GM19035 (cell line): Measurements from ENCODE around the gene C16orf54.
"Not testable (repeated sequence)": the region's sequence is repeated elsewhere in the genome, so short reads cannot be mapped to it uniquely, and the experiment has no call there.

ENCODE experiments used
- ATAC-seq: cut with Tn5 transposase; IDR thresholded peaks from one replicate; pipeline ENCODE4 v1.9.1; 2021; ENCODE audit not compliant: unreplicated experiment

The C16orf54 gene

GRCh38 chr16:29743475-29743826 is 2.3 kb downstream of the C16orf54 start:
- ATAC-seq: no peak

- no peak for ATAC-seq
Measured at GRCh38 chr16:29742683-29743275, 3.0 kb downstream of the C16orf54 start.

- not testable (repeated sequence) for ATAC-seq
Measured at GRCh38 chr16:29740630-29741015, 5.2 kb downstream of the C16orf54 start.

DNA sequence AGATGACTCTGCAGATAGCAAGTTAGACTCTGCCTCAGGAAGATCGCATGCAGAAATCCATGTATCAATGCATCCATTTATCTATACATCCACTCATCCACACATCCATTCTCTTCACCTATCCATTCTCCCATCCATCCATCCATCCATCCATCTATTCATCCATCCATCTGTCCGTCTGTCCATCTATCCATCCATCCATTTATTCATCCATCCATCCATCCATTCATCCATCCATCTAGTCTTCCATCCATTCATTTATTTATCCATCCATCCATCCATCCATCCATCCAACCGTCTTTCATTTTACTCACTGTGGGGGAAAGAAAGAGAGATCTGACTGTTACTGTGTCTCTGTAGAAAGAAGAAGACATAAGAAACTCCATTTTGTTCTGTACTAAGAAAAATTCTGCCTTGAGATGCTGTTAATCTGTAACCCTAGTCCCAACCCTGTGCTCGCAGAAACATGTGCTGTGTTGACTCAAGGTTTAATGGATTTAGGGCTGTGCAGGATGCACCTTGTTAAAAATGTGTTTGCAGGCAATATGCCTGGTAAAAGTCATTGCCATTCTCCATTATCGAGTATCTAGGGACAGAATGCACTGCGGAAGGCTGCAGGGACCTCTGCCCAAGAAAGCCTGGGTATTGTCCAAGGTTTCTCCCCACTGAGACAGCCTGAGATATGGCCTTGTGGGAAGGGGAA is 5.7 kb downstream of the C16orf54 start:
- ATAC-seq: not testable (repeated sequence)

DNA sequence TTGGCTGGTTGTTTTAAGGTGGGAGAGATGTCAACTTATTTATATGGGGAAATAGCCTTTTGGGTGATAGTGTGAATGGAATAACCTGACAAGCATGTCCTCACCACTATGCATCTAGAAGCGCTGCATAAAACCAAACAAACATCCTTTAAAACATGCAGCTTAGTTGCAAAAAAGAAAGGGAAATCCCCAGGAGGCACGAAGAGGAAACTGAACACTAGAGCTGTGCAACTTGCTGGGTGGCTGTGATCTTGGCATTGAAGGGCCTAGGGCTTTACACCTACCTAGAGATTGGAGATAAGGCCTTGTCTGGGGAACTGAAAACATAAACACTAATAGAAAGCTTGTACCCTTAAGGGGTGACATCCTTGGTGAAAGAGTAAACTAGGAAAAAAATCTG is 7.3 kb downstream of the C16orf54 start:
- ATAC-seq: no peak

DNA sequence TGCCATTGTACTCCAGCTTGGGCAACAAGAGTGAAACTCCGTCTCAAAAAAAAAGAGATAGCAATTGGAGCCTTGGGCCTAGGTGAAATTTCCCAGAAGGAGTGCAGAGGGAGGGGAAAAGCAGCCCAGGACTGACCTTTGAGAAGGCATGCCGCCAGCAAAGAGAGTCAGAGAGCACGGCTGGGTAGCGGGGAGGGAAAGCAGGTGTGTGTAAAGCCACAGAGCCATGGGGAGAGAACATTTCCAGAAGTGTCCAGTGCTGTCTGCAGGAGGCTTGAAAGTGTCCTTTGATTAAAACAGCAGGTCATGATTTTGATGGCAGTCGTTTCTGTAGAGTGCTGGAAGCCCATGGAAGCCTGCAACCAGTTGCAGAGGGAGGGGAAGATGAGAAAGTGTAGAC is 8.1 kb downstream of the C16orf54 start:
- no peak for ATAC-seq

- ATAC-seq: no peak
Measured at GRCh38 chr16:29736764-29737163, 9.0 kb downstream of the C16orf54 start.

DNA sequence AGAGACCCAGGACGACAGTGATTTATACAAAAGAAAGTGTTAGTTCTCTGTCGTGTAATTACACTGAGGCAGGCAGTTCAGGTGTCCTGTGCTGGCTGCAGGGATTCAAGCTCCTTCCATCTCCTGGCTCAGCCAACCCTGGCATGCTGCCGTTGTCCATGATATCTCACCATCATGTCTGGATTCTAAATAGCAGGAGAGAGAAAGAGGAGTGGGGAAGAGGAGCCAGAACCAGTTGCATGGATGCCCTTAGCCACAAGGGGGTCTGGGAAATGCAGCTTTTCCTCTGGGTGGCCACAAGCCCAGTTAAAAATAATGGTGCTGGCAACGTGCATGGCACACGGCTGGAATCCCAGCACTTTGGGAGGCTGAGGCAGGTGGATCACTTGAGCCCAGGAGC is 9.7 kb downstream of the C16orf54 start:
- no peak for ATAC-seq

- no peak for ATAC-seq
Measured at GRCh38 chr16:29734786-29735185, 11.0 kb downstream of the C16orf54 start.

DNA sequence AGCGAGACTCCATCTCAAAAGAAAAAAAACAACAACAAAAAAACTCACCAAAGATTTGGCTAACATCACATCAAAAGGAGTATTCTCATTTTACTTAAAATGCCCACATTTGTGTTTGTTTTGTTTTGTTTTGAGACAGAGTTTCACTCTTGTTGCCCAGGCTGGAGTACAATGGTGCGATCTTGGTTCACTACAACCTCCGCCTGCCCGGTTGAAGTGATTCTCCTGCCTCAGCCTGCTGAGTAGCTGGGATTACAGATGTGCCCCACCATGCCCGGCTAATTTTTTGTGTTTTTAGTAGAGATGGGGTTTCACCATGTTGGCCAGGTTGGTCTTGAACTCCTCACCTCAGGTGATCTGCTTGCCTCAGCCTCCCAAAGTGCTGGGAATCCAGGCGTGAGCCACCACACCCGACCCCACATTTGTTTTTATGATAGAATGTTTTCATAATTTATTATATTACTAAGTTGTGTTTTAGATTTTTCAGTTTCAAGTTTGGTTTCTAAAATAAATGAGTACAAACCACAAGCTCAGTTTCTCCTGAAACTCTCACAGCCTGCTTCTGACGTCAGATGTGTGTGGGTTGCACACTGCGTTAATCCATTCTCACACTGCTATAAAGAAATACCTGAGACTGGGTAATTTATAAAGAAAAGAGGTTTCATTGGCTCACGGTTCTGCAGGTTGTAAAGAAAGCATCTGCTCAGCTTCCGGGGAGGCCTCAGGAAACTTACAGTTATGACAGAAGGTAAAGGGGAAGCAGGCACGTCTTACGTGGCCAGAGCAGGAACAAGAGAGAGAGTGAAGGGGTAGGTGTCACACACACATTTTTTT is 13.8 kb downstream of the C16orf54 start:
- peak; percentile 65 for ATAC-seq

GRCh38 chr16:29730649-29731048 is 15.1 kb downstream of the C16orf54 start:
- no peak for ATAC-seq

DNA sequence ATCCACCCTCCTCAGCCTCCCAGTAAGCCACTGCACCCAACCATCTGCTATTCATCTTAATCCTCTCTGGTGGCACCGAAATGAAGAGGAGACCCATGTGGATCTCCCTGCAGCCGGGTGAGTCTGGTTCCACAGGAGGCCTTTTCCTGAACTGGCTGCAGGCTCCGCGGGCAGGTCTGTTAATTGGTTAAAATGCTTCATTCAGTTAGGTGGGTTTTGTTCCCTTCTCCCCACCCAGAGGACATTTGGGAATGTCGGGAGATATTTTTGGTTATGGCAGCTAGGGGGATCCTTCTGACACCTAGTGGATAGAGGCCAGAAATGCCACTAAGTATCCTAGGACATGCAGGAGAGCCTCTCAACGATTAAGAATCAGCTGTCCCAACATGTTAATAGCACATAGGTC is 16.7 kb downstream of the C16orf54 start:
- no peak for ATAC-seq

DNA sequence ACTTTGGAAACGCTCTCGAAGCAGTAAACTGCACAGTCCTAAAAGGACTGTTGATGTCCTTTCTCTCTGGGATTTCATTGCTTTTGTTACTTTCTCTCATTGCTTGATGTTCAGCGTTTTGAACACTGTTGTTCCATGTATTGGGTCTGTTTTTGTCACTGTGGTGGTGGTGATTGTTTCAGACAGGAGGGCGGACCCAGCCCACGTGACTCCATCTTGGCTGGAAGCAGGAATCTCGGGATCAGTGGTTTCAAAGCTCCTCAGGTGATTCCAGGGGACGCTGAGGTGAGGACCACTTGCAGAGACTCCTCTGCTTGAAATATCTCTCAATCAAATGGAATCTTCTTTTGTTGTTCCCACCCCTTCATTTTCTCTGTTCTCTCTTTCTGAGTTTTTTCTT is 18.3 kb downstream of the C16orf54 start:
- no peak for ATAC-seq

DNA sequence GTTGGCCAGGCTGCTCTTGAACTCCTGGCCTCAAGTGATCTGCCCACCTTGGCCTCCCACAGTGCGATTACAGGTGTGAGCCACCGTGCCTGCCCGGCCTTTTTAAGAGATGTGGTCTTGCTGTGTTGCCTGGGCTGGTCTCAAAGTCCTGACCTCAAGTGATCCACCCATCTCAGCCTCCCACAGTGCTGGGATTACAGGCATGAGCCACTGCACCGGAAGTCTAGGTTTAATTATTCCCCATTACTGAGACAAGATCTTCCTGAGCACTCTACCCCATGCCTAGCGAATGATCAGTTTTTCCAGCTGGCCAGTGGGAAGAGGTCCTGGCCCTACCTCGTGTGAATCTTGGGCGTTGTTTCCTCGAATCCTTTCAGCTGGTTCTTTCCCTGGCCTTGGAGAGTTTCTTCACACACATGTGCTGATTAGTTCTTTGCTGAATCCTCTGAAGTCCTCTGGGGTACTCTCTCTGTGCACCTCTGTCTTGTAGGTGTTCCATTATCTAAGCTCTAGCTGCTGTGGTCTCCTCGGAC is 18.9 kb downstream of the C16orf54 start:
- no peak for ATAC-seq

- not testable (repeated sequence) for ATAC-seq
Measured at GRCh38 chr16:29721167-29721879, 24.5 kb downstream of the C16orf54 start.

GRCh38 chr16:29720703-29721102 is 25.1 kb downstream of the C16orf54 start:
- no peak for ATAC-seq

GRCh38 chr16:29719063-29719462 is 26.7 kb downstream of the C16orf54 start:
- no peak for ATAC-seq

- ATAC-seq: no peak
Measured at GRCh38 chr16:29717113-29717512, 28.7 kb downstream of the C16orf54 start.

GRCh38 chr16:29714972-29715371 is 30.8 kb downstream of the C16orf54 start:
- no peak for ATAC-seq

DNA sequence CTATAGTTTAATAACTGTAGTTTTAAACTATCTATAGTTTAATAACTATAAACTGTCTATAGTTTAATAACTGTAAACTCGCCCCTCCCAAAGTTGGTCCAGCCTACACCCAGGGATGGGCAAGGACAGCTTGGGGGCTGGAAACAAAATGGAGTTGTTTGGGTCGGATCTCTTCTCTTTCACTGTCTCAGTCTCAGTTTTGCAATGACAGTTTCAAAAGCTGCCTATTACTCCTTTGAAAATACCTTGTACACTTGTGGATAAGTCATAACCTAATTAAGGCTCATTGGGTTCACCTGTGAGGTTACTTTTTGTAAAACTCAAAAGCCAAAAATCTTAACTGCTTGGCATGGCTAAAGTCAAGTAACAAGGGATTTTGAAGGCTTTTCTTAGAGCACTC is 31.4 kb downstream of the C16orf54 start:
- no peak for ATAC-seq

- no peak for ATAC-seq
Measured at GRCh38 chr16:29712809-29713208, 33.0 kb downstream of the C16orf54 start.
